ENCODE measurements around the gene RABEP2. TPM values are rescaled to one million over a fixed set of nuclear protein-coding genes. Genes with fewer than 3 reads are reported as not detected.

Gene RABEP2
- total RNA-seq, 1 donor from 2014 or later, result 64.5 TPM

GRCh38 chr16:28905229-28905754, 19.7 kb downstream of the RABEP2 start:
- no peak for DNase-seq (ENCODE audit: low spot score in 2 of 2)
- no peak overlapping the region for H3K27ac ChIP-seq
- no peaks in the 10 kb centered on the region for H3K4me1 ChIP-seq
- H3K27me3 ChIP-seq, result no peaks in the 10 kb centered on the region
- TF ChIP-seq, protein P1, sequence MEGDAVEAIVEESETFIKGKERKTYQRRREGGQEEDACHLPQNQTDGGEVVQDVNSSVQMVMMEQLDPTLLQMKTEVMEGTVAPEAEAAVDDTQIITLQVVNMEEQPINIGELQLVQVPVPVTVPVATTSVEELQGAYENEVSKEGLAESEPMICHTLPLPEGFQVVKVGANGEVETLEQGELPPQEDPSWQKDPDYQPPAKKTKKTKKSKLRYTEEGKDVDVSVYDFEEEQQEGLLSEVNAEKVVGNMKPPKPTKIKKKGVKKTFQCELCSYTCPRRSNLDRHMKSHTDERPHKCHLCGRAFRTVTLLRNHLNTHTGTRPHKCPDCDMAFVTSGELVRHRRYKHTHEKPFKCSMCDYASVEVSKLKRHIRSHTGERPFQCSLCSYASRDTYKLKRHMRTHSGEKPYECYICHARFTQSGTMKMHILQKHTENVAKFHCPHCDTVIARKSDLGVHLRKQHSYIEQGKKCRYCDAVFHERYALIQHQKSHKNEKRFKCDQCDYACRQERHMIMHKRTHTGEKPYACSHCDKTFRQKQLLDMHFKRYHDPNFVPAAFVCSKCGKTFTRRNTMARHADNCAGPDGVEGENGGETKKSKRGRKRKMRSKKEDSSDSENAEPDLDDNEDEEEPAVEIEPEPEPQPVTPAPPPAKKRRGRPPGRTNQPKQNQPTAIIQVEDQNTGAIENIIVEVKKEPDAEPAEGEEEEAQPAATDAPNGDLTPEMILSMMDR (IDR thresholded peaks at IDR 0.05), result no peak
- no peak overlapping the region for H3K4me3 ChIP-seq
- intact Hi-C loops (cut with DNase I), result no loop called here
- peaks cover 22 to 31% of the 10 kb centered on the region in 2 donors for H3K36me3 ChIP-seq
- H3K9me3 ChIP-seq, result no peaks in the 10 kb centered on the region

- intact Hi-C loops (cut with DNase I), result no loop called here
- no peak overlapping the region for H3K27ac ChIP-seq
- no peaks in the 10 kb centered on the region for H3K9me3 ChIP-seq
- TF ChIP-seq, protein P1 (IDR thresholded peaks at IDR 0.05), result no peak
- no peaks in the 10 kb centered on the region for H3K4me1 ChIP-seq
- no peaks in the 10 kb centered on the region for H3K27me3 ChIP-seq
- DNase-seq (ENCODE audit: low spot score in 2 of 2), result no peak
- H3K4me3 ChIP-seq, result no peak overlapping the region
- H3K36me3 ChIP-seq, result peaks cover 22 to 29% of the 10 kb centered on the region in 2 donors
These were observed 20.2 kb downstream of the RABEP2 start for GRCh38 chr16:28904828-28905227.

- TF ChIP-seq, protein P1 (IDR thresholded peaks at IDR 0.05), result no peak
- Histone ChIP-seq H3K27ac (no peak overlapping the region), H3K36me3 (peaks cover 22 to 27% of the 10 kb centered on the region in 2 donors), H3K4me1 (no peaks in the 10 kb centered on the region), H3K4me3 (no peak overlapping the region), H3K27me3 (no peaks in the 10 kb centered on the region), H3K9me3 (no peaks in the 10 kb centered on the region)
- intact Hi-C loops (cut with DNase I), result no loop called here
- DNase-seq (ENCODE audit: low spot score in 2 of 2), result no peak
These were observed 20.7 kb downstream of the RABEP2 start for GRCh38 chr16:28904363-28904762.

GRCh38 chr16:28903344-28904042, 21.5 kb downstream of the RABEP2 start:
- DNase-seq (ENCODE audit: low spot score in 2 of 2), result no peak
- H3K36me3 ChIP-seq, result peaks cover 20% of the 10 kb centered on the region in 2 donors
- no peaks in the 10 kb centered on the region for H3K9me3 ChIP-seq
- intact Hi-C loops (cut with DNase I), result no loop called here
- H3K4me1 ChIP-seq, result no peaks in the 10 kb centered on the region
- H3K27ac ChIP-seq, result no peak overlapping the region
- TF ChIP-seq, protein P1 (IDR thresholded peaks at IDR 0.05), result no peak
- no peak overlapping the region for H3K4me3 ChIP-seq
- no peaks in the 10 kb centered on the region for H3K27me3 ChIP-seq

- no peak for DNase-seq (ENCODE audit: low spot score in 2 of 2)
- intact Hi-C loops (cut with DNase I), result no loop called here
- TF ChIP-seq, protein P1 (IDR thresholded peaks at IDR 0.05), result no peak
- Histone ChIP-seq H3K4me1 (no peaks in the 10 kb centered on the region), H3K36me3 (peaks cover 15 to 16% of the 10 kb centered on the region in 2 donors), H3K9me3 (no peaks in the 10 kb centered on the region), H3K4me3 (no peak overlapping the region), H3K27me3 (no peaks in the 10 kb centered on the region), H3K27ac (no peak overlapping the region)
These were observed 22.1 kb downstream of the RABEP2 start for GRCh38 chr16:28902909-28903308.

All from ascending aorta (tissue), 2 donors.